Measurements from ENCODE around the gene ABLIM1.

GRCh38 chr10:114519306-114519669, 138.8 kb downstream of the ABLIM1 start:
- TF ChIP-seq EZH2 (IDR thresholded peaks at IDR 0.05; ENCODE audit: borderline replicate concordance, low read length) (no peak), CTCF (conservative IDR thresholded peaks at IDR 0.05 in 1 of 2, IDR thresholded peaks at IDR 0.05 in 1 of 2; ENCODE audit: extremely low read depth in 1 of 2, insufficient read depth in 1 of 2, low read depth in 1 of 2, low read length in 2 of 2) (no peak)
